ENCODE results near the gene CNTN4. TPM values are rescaled to one million over a fixed set of nuclear protein-coding genes. Genes with fewer than 3 reads are reported as not detected.
A peak's percentile ranks its signal among the peaks of the same experiment; 100 is the strongest.

The CNTN4 gene
- total RNA-seq, 1 experiment from 2014 or later: not detected

DNA sequence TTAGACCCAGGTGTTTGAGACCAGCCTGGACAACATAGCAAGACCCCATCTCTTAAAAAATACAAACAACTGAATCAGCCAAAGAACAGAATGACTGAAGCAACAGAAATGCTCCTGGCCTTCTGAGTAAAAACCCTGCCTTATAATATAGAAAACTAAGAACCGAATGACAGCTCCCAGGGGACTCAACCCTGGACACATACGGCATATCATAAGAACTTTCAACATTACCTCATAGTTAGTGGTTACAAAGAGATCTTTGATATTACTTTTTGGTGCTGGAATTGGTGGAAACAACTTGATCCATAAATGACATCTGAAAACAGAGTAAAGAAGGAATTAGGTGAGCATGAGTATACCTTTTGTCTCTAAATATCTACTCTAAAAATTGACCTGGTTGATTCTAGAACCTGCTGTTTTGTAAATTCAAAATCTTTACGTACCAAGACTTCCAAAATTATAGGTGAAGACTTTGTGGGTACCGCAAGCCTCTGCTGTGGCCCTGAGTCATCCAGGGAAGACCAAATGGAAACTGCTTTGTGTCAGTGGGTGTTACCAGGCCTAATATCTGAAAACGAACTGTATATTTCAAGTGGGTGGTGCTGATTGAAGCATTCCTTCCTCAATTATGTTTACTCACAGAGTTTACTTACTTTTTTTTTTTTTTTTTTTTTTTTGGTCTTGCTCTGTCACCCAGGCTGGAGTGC is 976.0 kb downstream of the CNTN4 start:
- TF ChIP-seq, protein P1, sequence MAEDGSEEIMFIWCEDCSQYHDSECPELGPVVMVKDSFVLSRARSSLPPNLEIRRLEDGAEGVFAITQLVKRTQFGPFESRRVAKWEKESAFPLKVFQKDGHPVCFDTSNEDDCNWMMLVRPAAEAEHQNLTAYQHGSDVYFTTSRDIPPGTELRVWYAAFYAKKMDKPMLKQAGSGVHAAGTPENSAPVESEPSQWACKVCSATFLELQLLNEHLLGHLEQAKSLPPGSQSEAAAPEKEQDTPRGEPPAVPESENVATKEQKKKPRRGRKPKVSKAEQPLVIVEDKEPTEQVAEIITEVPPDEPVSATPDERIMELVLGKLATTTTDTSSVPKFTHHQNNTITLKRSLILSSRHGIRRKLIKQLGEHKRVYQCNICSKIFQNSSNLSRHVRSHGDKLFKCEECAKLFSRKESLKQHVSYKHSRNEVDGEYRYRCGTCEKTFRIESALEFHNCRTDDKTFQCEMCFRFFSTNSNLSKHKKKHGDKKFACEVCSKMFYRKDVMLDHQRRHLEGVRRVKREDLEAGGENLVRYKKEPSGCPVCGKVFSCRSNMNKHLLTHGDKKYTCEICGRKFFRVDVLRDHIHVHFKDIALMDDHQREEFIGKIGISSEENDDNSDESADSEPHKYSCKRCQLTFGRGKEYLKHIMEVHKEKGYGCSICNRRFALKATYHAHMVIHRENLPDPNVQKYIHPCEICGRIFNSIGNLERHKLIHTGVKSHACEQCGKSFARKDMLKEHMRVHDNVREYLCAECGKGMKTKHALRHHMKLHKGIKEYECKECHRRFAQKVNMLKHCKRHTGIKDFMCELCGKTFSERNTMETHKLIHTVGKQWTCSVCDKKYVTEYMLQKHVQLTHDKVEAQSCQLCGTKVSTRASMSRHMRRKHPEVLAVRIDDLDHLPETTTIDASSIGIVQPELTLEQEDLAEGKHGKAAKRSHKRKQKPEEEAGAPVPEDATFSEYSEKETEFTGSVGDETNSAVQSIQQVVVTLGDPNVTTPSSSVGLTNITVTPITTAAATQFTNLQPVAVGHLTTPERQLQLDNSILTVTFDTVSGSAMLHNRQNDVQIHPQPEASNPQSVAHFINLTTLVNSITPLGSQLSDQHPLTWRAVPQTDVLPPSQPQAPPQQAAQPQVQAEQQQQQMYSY (CRISPR knock-in tag; IDR thresholded peaks at IDR 0.05): no peak
- TF ChIP-seq, protein P2, sequence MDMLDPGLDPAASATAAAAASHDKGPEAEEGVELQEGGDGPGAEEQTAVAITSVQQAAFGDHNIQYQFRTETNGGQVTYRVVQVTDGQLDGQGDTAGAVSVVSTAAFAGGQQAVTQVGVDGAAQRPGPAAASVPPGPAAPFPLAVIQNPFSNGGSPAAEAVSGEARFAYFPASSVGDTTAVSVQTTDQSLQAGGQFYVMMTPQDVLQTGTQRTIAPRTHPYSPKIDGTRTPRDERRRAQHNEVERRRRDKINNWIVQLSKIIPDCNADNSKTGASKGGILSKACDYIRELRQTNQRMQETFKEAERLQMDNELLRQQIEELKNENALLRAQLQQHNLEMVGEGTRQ (CRISPR knock-in tag; IDR thresholded peaks at IDR 0.05): no peak
- TF ChIP-seq PRRX2 (CRISPR knock-in tag; IDR thresholded peaks at IDR 0.05) (no peak), ZNF219 (CRISPR knock-in tag; IDR thresholded peaks at IDR 0.05; ENCODE audit: borderline replicate concordance) (no peak)
- TF ChIP-seq, protein P3, sequence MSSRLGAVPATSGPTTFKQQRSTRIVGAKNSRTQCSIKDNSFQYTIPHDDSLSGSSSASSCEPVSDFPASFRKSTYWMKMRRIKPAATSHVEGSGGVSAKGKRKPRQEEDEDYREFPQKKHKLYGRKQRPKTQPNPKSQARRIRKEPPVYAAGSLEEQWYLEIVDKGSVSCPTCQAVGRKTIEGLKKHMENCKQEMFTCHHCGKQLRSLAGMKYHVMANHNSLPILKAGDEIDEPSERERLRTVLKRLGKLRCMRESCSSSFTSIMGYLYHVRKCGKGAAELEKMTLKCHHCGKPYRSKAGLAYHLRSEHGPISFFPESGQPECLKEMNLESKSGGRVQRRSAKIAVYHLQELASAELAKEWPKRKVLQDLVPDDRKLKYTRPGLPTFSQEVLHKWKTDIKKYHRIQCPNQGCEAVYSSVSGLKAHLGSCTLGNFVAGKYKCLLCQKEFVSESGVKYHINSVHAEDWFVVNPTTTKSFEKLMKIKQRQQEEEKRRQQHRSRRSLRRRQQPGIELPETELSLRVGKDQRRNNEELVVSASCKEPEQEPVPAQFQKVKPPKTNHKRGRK (CRISPR knock-in tag; IDR thresholded peaks at IDR 0.05; ENCODE audit: borderline replicate concordance): no peak
- DNase-seq (ENCODE audit: low spot score): no peak
- H3K27ac Mint-ChIP-seq: no peak overlapping the region
- POLR2A ChIA-PET: no interaction called here
- no peak for ATAC-seq
- H3K36me3 Mint-ChIP-seq: peaks cover 33% of the 10 kb centered on the region
- H3K4me1 Mint-ChIP-seq: no peaks in the 10 kb centered on the region
- CTCF ChIA-PET: no interaction called here
- peaks cover 49% of the 10 kb centered on the region for H3K9me3 Mint-ChIP-seq
- no peak overlapping the region for H3K4me3 Mint-ChIP-seq
- peaks cover 9% of the 10 kb centered on the region for H3K27me3 Mint-ChIP-seq (ENCODE audit: low read depth)

DNA sequence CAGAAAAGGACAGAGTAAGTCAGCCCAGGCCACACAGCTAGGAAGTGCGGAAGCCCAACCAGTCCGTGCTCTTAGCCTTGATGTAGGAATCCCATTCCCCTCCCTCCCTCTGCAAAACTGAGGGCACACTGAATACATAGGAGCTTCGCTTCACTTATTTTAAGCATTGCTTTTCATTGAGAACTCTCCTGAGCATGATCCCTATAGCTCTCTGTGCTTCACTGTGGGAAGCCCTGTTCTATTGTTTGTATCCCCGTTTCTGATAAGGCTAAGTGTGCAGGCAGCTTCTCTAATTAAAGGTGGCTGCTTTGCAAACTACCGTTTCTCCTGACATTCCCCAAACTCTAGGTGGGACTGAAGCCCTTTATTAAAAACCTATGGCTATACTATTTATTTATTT is 981.6 kb downstream of the CNTN4 start:
- Mint-ChIP-seq H3K36me3 (peaks cover 28% of the 10 kb centered on the region), H3K27ac (no peak overlapping the region), H3K9me3 (peaks cover 28% of the 10 kb centered on the region), H3K27me3 (ENCODE audit: low read depth) (peaks cover 14% of the 10 kb centered on the region), H3K4me3 (no peak overlapping the region), H3K4me1 (peaks cover 14% of the 10 kb centered on the region)
- CTCF ChIA-PET: no interaction called here
- no peak for DNase-seq (ENCODE audit: low spot score)
- ATAC-seq: peak; percentile 76
- TF ChIP-seq FOXJ3 (CRISPR knock-in tag; IDR thresholded peaks at IDR 0.05; ENCODE audit: borderline replicate concordance) (no peak), ZNF671 (CRISPR knock-in tag; IDR thresholded peaks at IDR 0.05) (no peak), FOXP1 (CRISPR knock-in tag; IDR thresholded peaks at IDR 0.05; ENCODE audit: borderline replicate concordance) (no peak), NFATC4 (CRISPR knock-in tag; IDR thresholded peaks at IDR 0.05) (no peak), ETV6 (CRISPR knock-in tag; IDR thresholded peaks at IDR 0.05) (no peak), NR2C2 (CRISPR knock-in tag; IDR thresholded peaks at IDR 0.05) (no peak)
- TF ChIP-seq, protein P4, sequence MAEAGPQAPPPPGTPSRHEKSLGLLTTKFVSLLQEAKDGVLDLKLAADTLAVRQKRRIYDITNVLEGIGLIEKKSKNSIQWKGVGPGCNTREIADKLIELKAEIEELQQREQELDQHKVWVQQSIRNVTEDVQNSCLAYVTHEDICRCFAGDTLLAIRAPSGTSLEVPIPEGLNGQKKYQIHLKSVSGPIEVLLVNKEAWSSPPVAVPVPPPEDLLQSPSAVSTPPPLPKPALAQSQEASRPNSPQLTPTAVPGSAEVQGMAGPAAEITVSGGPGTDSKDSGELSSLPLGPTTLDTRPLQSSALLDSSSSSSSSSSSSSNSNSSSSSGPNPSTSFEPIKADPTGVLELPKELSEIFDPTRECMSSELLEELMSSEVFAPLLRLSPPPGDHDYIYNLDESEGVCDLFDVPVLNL (CRISPR knock-in tag; IDR thresholded peaks at IDR 0.05; ENCODE audit: borderline replicate concordance, low read depth): no peak
- TF ChIP-seq, protein P5, sequence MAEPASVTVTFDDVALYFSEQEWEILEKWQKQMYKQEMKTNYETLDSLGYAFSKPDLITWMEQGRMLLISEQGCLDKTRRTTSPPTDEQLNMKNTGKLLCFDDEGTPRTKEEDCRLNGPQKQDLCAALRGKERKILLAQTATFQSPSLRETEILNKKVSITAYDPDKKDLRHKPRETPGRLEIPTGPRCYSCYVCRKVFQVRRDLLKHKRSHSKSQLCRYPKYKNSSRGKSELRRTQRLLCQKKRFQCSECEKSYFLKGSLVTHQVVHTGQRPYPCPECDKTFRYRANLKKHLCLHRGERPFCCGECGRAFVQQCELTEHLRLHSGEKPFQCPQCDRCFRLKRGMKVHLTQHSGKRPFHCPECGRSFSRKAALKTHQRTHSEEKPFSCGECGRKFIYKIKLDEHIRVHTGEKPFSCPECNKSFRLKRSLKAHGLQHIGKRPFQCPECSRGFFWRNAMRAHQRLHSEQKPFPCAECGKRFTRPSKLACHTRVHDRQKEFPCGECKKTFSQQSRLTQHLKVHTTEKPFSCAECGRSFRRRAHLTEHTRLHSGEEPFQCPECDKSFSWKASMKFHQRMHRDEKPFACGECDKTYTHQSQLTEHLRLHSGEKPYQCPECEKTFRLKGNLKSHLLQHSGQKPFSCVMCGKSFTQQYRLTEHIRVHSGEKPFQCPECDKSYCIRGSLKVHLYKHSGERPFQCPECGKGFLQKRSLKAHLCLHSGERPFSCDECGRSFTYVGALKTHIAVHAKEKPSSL (CRISPR knock-in tag; conservative IDR thresholded peaks at IDR 0.05): no peak
- TF ChIP-seq, protein P6, sequence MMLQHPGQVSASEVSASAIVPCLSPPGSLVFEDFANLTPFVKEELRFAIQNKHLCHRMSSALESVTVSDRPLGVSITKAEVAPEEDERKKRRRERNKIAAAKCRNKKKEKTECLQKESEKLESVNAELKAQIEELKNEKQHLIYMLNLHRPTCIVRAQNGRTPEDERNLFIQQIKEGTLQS (CRISPR knock-in tag; conservative IDR thresholded peaks at IDR 0.05): no peak
- POLR2A ChIA-PET: no interaction called here
